ENCODE data around the gene ARMC2. TPM values are rescaled to one million over a fixed set of nuclear protein-coding genes. Genes with fewer than 3 reads are reported as not detected.
A peak's percentile ranks its signal among the peaks of the same experiment; 100 is the strongest.

ARMC2 gene
- total RNA-seq, 1 donor = 0.86 TPM

- peak; percentile 65 for DNase-seq (ENCODE audit: low read depth)
- no peak for TF ChIP-seq CTCF (IDR thresholded peaks at IDR 0.05; ENCODE audit: insufficient read depth, low read depth, low read length)
- H3K4me3 ChIP-seq (ENCODE audit: low read depth, low read length) = peak overlapping the region; percentile 86
These were observed 160.5 kb downstream of the ARMC2 start for GRCh38 chr6:109008537-109009235.

GRCh38 chr6:109009236-109009961 lies 161.2 kb downstream of the ARMC2 start:
- peak; percentile 87 for DNase-seq (ENCODE audit: low read depth)
- H3K4me3 ChIP-seq (ENCODE audit: low read depth, low read length) = peak overlapping the region; percentile 87
- peak; percentile 18 for TF ChIP-seq CTCF (IDR thresholded peaks at IDR 0.05; ENCODE audit: insufficient read depth, low read depth, low read length)

- TF ChIP-seq CTCF (IDR thresholded peaks at IDR 0.05; ENCODE audit: insufficient read depth, low read depth, low read length) = no peak
- DNase-seq (ENCODE audit: low read depth) = no peak
- peak overlapping the region; percentile 87 for H3K4me3 ChIP-seq (ENCODE audit: low read depth, low read length)
These were observed 161.9 kb downstream of the ARMC2 start for GRCh38 chr6:109009962-109010704.

GRCh38 chr6:109010705-109011102 lies 162.5 kb downstream of the ARMC2 start:
- no peak overlapping the region for H3K4me3 ChIP-seq (ENCODE audit: low read depth, low read length)
- TF ChIP-seq CTCF (IDR thresholded peaks at IDR 0.05; ENCODE audit: insufficient read depth, low read depth, low read length) = no peak
- DNase-seq (ENCODE audit: low read depth) = no peak

- no peak for TF ChIP-seq CTCF (IDR thresholded peaks at IDR 0.05; ENCODE audit: insufficient read depth, low read depth, low read length)
These were observed 165.6 kb downstream of the ARMC2 start for GRCh38 chr6:109013656-109014305.

GRCh38 chr6:109014606-109015005 lies 166.4 kb downstream of the ARMC2 start:
- H3K4me3 ChIP-seq (ENCODE audit: low read depth, low read length) = no peak overlapping the region
- DNase-seq (ENCODE audit: low read depth) = no peak
- TF ChIP-seq CTCF (IDR thresholded peaks at IDR 0.05; ENCODE audit: insufficient read depth, low read depth, low read length) = no peak

More at GRCh38 chr6:109013656-109014305, 165.6 kb downstream of the ARMC2 start:
- DNase-seq (ENCODE audit: low read depth) = no peak
- no peak overlapping the region for H3K4me3 ChIP-seq (ENCODE audit: low read depth, low read length)
